ENCODE results near the gene PCNX2.

GRCh38 chr1:233060461-233060994 lies 235.0 kb downstream of the PCNX2 start:
- TF ChIP-seq CTCF (IDR thresholded peaks at IDR 0.05) (no peak), POLR2A (IDR thresholded peaks at IDR 0.05) (no peak)

Data from esophagus squamous epithelium (tissue), 4 donors.